GM12878 (cell line): Measurements from ENCODE around the gene INPP5D. TPM values are rescaled to one million over a fixed set of nuclear protein-coding genes. Genes with fewer than 3 reads are reported as not detected.

Experiments
- ASH2L ChIP-seq: fragments of 300-600, 200-600 bp; sonication (generic); IDR thresholded peaks from 2 replicates; pipeline ENCODE4 v1.6.1; 2017; ENCODE audit warnings: low read depth, mild to moderate bottlenecking, borderline replicate concordance
- BACH1 ChIP-seq: fragments of 450-650 bp; IDR thresholded peaks from 2 replicates; pipeline ENCODE4 v1.6.1; 2017; ENCODE audit warnings: mild to moderate bottlenecking, borderline replicate concordance
- BCL11A ChIP-seq: IDR thresholded peaks from 2 replicates; pipeline ENCODE4 v1.6.1; 2011; ENCODE audit warnings: low read depth, low read length
- BMI1 ChIP-seq: fragments of 450-650 bp; IDR thresholded peaks from 2 replicates; pipeline ENCODE4 v1.6.1; 2016; ENCODE audit warnings: mild to moderate bottlenecking, moderate library complexity, borderline replicate concordance
- CREM ChIP-seq: IDR thresholded peaks from 2 replicates; pipeline ENCODE4 v1.6.1; 2014; ENCODE audit warnings: antibody characterized with exemption, low read depth
- DPF2 ChIP-seq: fragments of 450-650 bp; IDR thresholded peaks from 2 replicates; pipeline ENCODE4 v1.6.1; 2017; ENCODE audit warnings: mild to moderate bottlenecking
- EED ChIP-seq: sonication (generic); IDR thresholded peaks from 2 replicates; pipeline ENCODE4 v1.6.1; 2016; ENCODE audit warnings: antibody characterized with exemption, low read depth
- FOXM1 ChIP-seq: IDR thresholded peaks from 2 replicates; pipeline ENCODE4 v1.6.1; 2012; ENCODE audit warnings: low read depth, mild to moderate bottlenecking, inconsistent platforms, low read length, moderate library complexity
- IKZF2 ChIP-seq, 2 experiments: fragments of 450-650 bp; IDR thresholded peaks; 2 replicates each; pipeline ENCODE4 v1.6.1; 2017; ENCODE audit warnings: mild to moderate bottlenecking in 2 of 2, moderate library complexity in 2 of 2
- JUNB ChIP-seq: IDR thresholded peaks from 2 replicates; pipeline ENCODE4 v1.6.1; 2016; ENCODE audit warnings: antibody characterized with exemption, mild to moderate bottlenecking
- MEF2A ChIP-seq: IDR thresholded peaks from 2 replicates; pipeline ENCODE4 v1.6.1; 2011; ENCODE audit warnings: low read depth, mild to moderate bottlenecking, low read length, moderate library complexity; ENCODE audit not compliant: insufficient read depth
- MEF2B ChIP-seq: fragments of 450-650 bp; IDR thresholded peaks from 2 replicates; pipeline ENCODE4 v1.6.1; 2018; ENCODE audit warnings: mild to moderate bottlenecking, moderate library complexity; ENCODE audit not compliant: partially characterized antibody, poor library complexity, severe bottlenecking
- MTA2 ChIP-seq: fragments of 450-650 bp; IDR thresholded peaks from 2 replicates; pipeline ENCODE4 v1.6.1; 2016; ENCODE audit warnings: low read depth, mild to moderate bottlenecking, moderate library complexity
- NFIC ChIP-seq: IDR thresholded peaks from 2 replicates; pipeline ENCODE4 v1.6.1; 2012; ENCODE audit warnings: low read depth, mild to moderate bottlenecking, inconsistent platforms, low read length, moderate library complexity
- NFYB ChIP-seq: IDR thresholded peaks from 2 replicates; pipeline ENCODE4 v1.6.1; 2011; ENCODE audit warnings: low read depth, mild to moderate bottlenecking, low read length, improper control_type of control experiment, moderate library complexity; ENCODE audit not compliant: insufficient read depth
- NR2C2 ChIP-seq: IDR thresholded peaks from 2 replicates; pipeline ENCODE4 v1.6.1; 2011; ENCODE audit warnings: borderline replicate concordance, low read depth; ENCODE audit not compliant: control insufficient read depth, insufficient read length
- PAX5 ChIP-seq: IDR thresholded peaks from 2 replicates; pipeline ENCODE4 v1.6.1; 2011; ENCODE audit warnings: low read depth, low read length, borderline replicate concordance
- POLR2A ChIP-seq: IDR thresholded peaks from 2 replicates; pipeline ENCODE4 v1.6.1; 2011; ENCODE audit warnings: low read depth, mild to moderate bottlenecking, low read length
- POU2F2 ChIP-seq: IDR thresholded peaks from 3 replicates; pipeline ENCODE4 v1.6.1; 2011; ENCODE audit warnings: low read depth, mild to moderate bottlenecking, low read length, borderline replicate concordance
- SKIL ChIP-seq: fragments of 450-650 bp; IDR thresholded peaks from 2 replicates; pipeline ENCODE4 v1.6.1; 2017; ENCODE audit warnings: mild to moderate bottlenecking, low read depth, inconsistent platforms; ENCODE audit not compliant: poor library complexity, severe bottlenecking
- SMC3 ChIP-seq: IDR thresholded peaks from 2 replicates; pipeline ENCODE4 v1.6.1; 2011; ENCODE audit warnings: low read length, improper control_type of control experiment, borderline replicate concordance
- SREBF1 ChIP-seq: IDR thresholded peaks from 2 replicates; pipeline ENCODE4 v1.6.1; 2012; ENCODE audit warnings: mild to moderate bottlenecking, low read length
- TCF7 ChIP-seq: IDR thresholded peaks from 2 replicates; pipeline ENCODE4 v1.6.1; 2014; ENCODE audit warnings: antibody characterized with exemption, borderline replicate concordance
- ZNF274 ChIP-seq: IDR thresholded peaks from one replicate; pipeline ENCODE4 v1.8.0; 2011; ENCODE audit not compliant: insufficient read length, insufficient read depth
- ZNF687 ChIP-seq: fragments of 450-650 bp; IDR thresholded peaks from 2 replicates; pipeline ENCODE4 v1.6.1; 2017; ENCODE audit warnings: mild to moderate bottlenecking, moderate library complexity
- polyA plus RNA-seq, 11 experiments: library from polyadenylated mRNA; depleted of rRNA in 4 of 11; unstranded in 6 of 11; stranded (reverse) in 5 of 11; fragments of >200 nt; fragmentation: Nextera tagmentation in 4 of 11; fragmentation: Illumina TruSeq in 1 of 11; extraction: Ambion mirVana in 4 of 11; extraction: Trizol in 1 of 11; gene quantifications; 1 replicate in 1 of 11; 2 replicates in 10 of 11; pipeline versions ENCODE4 v1.2.1 to v1.2.3, GENCODE V29; 2011 to 2016; ENCODE audit warnings: inconsistent platforms in 2 of 11, missing spikeins in 2 of 11, low read depth in 1 of 11
- total RNA-seq, 4 experiments: library from RNA; depleted of rRNA in 3 of 4; stranded (reverse); fragments of >200 nt in 3 of 4; fragmentation: Illumina TruSeq in 1 of 4; extraction: Trizol in 1 of 4; gene quantifications; 2 replicates each; pipeline versions ENCODE4 v1.2.1 to v1.2.3, GENCODE V29; 2013 to 2021
- TF ChIP-seq, protein P1 (sequence below): IDR thresholded peaks from 2 replicates; pipeline ENCODE4 v1.6.1; 2011; ENCODE audit warnings: low read depth, mild to moderate bottlenecking, low read length, moderate library complexity, borderline replicate concordance; ENCODE audit errors: extremely low read depth

The INPP5D gene
- total and polyA plus RNA-seq, 10 of the 15 experiments (the other 5 are each of a cell fraction or from before 2014, with no cell fraction given): 11.8 to 139 (median 88.8) TPM

- TF ChIP-seq NFYB (no peak), EED (peak; percentile 85), ZNF687 (peak; percentile 35; the same call in 1 of the 2 replicates), NR2C2 (no peak), ASH2L (no peak), MTA2 (peak; percentile 68; the same call in 1 of the 2 replicates), POLR2A (no peak), SMC3 (no peak), MEF2B (peak; percentile 62), CREM (peak; percentile 64), SREBF1 (no peak), ZNF274 (no peak), BACH1 (no peak; the same call in 1 of the 2 replicates), BMI1 (no peak), BCL11A (no peak), TCF7 (no peak), JUNB (peak; percentile 33; the same call in 1 of the 2 replicates), DPF2 (peak; percentile 79), MEF2A (0 out of 2 replicates have a peak, but pooled peaks have one; percentile 60), IKZF2 (IDR thresholded peaks at IDR 0.05) (peak; percentile 86 to 89), FOXM1 (peak; percentile 40; the same call in 1 of the 2 replicates), POU2F2 (no peak), NFIC (peak; percentile 80; the same call in 1 of the 2 replicates), PAX5 (peak; percentile 45; the same call in 1 of the 2 replicates), SKIL (peak; percentile 82)
- TF ChIP-seq, protein P1, sequence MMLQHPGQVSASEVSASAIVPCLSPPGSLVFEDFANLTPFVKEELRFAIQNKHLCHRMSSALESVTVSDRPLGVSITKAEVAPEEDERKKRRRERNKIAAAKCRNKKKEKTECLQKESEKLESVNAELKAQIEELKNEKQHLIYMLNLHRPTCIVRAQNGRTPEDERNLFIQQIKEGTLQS: no peak
Observed at GRCh38 chr2:233223059-233223894, 163.1 kb downstream of the INPP5D start (continued).
